Muscle layer of duodenum (tissue), 2 donors: Measurements from ENCODE around the gene A3GALT2.

Source experiments
- H3K27ac ChIP-seq: one replicate; pipeline ENCODE4 v1.7.0; 2013; ENCODE audit warnings: mild to moderate bottlenecking, low read length
- H3K27me3 ChIP-seq: one replicate; pipeline ENCODE4 v1.7.0; 2013; ENCODE audit warnings: low read depth, mild to moderate bottlenecking, control low read depth, low read length
- H3K36me3 ChIP-seq, 2 donors: one replicate each; pipeline ENCODE4 v1.7.0; 2013; ENCODE audit warnings: low read length in 2 of 2, control low read depth in 1 of 2, mild to moderate bottlenecking in 1 of 2; ENCODE audit not compliant: insufficient read depth in 2 of 2, control insufficient read depth in 1 of 2
- H3K4me1 ChIP-seq, 2 donors: one replicate each; pipeline ENCODE4 v1.7.0; 2013; ENCODE audit warnings: low read length in 2 of 2, mild to moderate bottlenecking in 2 of 2, control low read depth in 1 of 2, moderate library complexity in 1 of 2; ENCODE audit not compliant: insufficient read depth in 2 of 2, control insufficient read depth in 1 of 2
- H3K4me3 ChIP-seq, 2 donors: one replicate each; pipeline ENCODE4 v1.7.0; 2013; ENCODE audit warnings: low read length in 2 of 2, low read depth in 1 of 2, mild to moderate bottlenecking in 1 of 2
- H3K9me3 ChIP-seq, 2 donors: one replicate each; pipeline ENCODE4 v1.7.0; 2013; ENCODE audit warnings: low read length in 2 of 2, control low read depth in 1 of 2, mild to moderate bottlenecking in 1 of 2; ENCODE audit not compliant: control insufficient read depth in 1 of 2
- donor health status: healthy.

The A3GALT2 gene

GRCh38 chr1:33349778-33350610 lies 29.1 kb upstream of the A3GALT2 start:
- H3K4me3 ChIP-seq = peak overlapping the region; percentile 57 to 80
- H3K36me3 ChIP-seq = peaks cover 0 to 12% of the 10 kb centered on the region in 2 donors
- H3K9me3 ChIP-seq = no peaks in the 10 kb centered on the region
- H3K4me1 ChIP-seq = peaks cover 21 to 35% of the 10 kb centered on the region in 2 donors
- no peaks in the 10 kb centered on the region for H3K27me3 ChIP-seq
- H3K27ac ChIP-seq = peak overlapping the region; percentile 76

GRCh38 chr1:33349081-33349759 lies 28.3 kb upstream of the A3GALT2 start:
- Histone ChIP-seq H3K27ac (peak overlapping the region; percentile 95), H3K4me1 (peaks cover 29 to 39% of the 10 kb centered on the region in 2 donors), H3K36me3 (peaks cover 0 to 5% of the 10 kb centered on the region in 2 donors), H3K4me3 (peak overlapping the region; percentile 77 to 93), H3K9me3 (no peaks in the 10 kb centered on the region), H3K27me3 (no peaks in the 10 kb centered on the region)

GRCh38 chr1:33348676-33349080 lies 27.8 kb upstream of the A3GALT2 start:
- H3K36me3 ChIP-seq = peaks cover 2 to 5% of the 10 kb centered on the region in 2 donors
- peak overlapping the region; percentile 95 for H3K27ac ChIP-seq
- no peaks in the 10 kb centered on the region for H3K27me3 ChIP-seq
- peaks cover 33 to 44% of the 10 kb centered on the region in 2 donors for H3K4me1 ChIP-seq
- H3K9me3 ChIP-seq = no peaks in the 10 kb centered on the region
- H3K4me3 ChIP-seq = peak overlapping the region; percentile 77 to 93

GRCh38 chr1:33348194-33348593 lies 27.3 kb upstream of the A3GALT2 start:
- peaks cover 37 to 48% of the 10 kb centered on the region in 2 donors for H3K4me1 ChIP-seq
- no peaks in the 10 kb centered on the region for H3K27me3 ChIP-seq
- H3K9me3 ChIP-seq = no peaks in the 10 kb centered on the region
- H3K36me3 ChIP-seq = peaks cover 4 to 7% of the 10 kb centered on the region in 2 donors
- H3K27ac ChIP-seq = peak overlapping the region; percentile 95
- peak overlapping the region; percentile 77 to 93 for H3K4me3 ChIP-seq

GRCh38 chr1:33347650-33347992 lies 26.7 kb upstream of the A3GALT2 start:
- Histone ChIP-seq H3K27ac (peak overlapping the region; percentile 95), H3K4me3 (peak overlapping the region; percentile 77 to 93), H3K9me3 (no peaks in the 10 kb centered on the region), H3K27me3 (no peaks in the 10 kb centered on the region), H3K36me3 (peaks cover 7 to 8% of the 10 kb centered on the region in 2 donors), H3K4me1 (peaks cover 43 to 52% of the 10 kb centered on the region in 2 donors)

- no peaks in the 10 kb centered on the region for H3K9me3 ChIP-seq
- H3K4me1 ChIP-seq = peaks cover 48 to 57% of the 10 kb centered on the region in 2 donors
- H3K27ac ChIP-seq = peak overlapping the region; percentile 95
- H3K4me3 ChIP-seq = peak overlapping the region; percentile 77 to 93
- H3K27me3 ChIP-seq = no peaks in the 10 kb centered on the region
- H3K36me3 ChIP-seq = peaks cover 7 to 10% of the 10 kb centered on the region in 2 donors
These were observed 26.2 kb upstream of the A3GALT2 start for GRCh38 chr1:33346927-33347649.

GRCh38 chr1:33346533-33346926 lies 25.6 kb upstream of the A3GALT2 start:
- peaks cover 54 to 63% of the 10 kb centered on the region in 2 donors for H3K4me1 ChIP-seq

GRCh38 chr1:33344896-33345560 lies 24.1 kb upstream of the A3GALT2 start:
- H3K27ac ChIP-seq = peak overlapping the region; percentile 95
- H3K27me3 ChIP-seq = no peaks in the 10 kb centered on the region
- peak overlapping the region in 1 of 2 donors; percentile 3 for H3K4me3 ChIP-seq
- H3K4me1 ChIP-seq = peaks cover 67 to 69% of the 10 kb centered on the region in 2 donors
- H3K36me3 ChIP-seq = peaks cover 7 to 17% of the 10 kb centered on the region in 2 donors
- H3K9me3 ChIP-seq = no peaks in the 10 kb centered on the region

More at GRCh38 chr1:33346533-33346926, 25.6 kb upstream of the A3GALT2 start:
- Histone ChIP-seq H3K9me3 (no peaks in the 10 kb centered on the region), H3K36me3 (peaks cover 7 to 15% of the 10 kb centered on the region in 2 donors), H3K27me3 (no peaks in the 10 kb centered on the region), H3K4me3 (peak overlapping the region; percentile 77 to 93), H3K27ac (peak overlapping the region; percentile 95)

GRCh38 chr1:33343539-33343938 lies 22.6 kb upstream of the A3GALT2 start:
- peaks cover 7 to 17% of the 10 kb centered on the region in 2 donors for H3K36me3 ChIP-seq
- peaks cover 77 to 84% of the 10 kb centered on the region in 2 donors for H3K4me1 ChIP-seq
- peak overlapping the region; percentile 74 for H3K27ac ChIP-seq
- H3K27me3 ChIP-seq = no peaks in the 10 kb centered on the region
- H3K4me3 ChIP-seq = peak overlapping the region in 1 of 2 donors; percentile 5
- no peaks in the 10 kb centered on the region for H3K9me3 ChIP-seq

- Histone ChIP-seq H3K4me1 (peaks cover 75 to 90% of the 10 kb centered on the region in 2 donors), H3K4me3 (peak overlapping the region; percentile 25 to 28), H3K27ac (peak overlapping the region; percentile 96), H3K36me3 (peaks cover 7 to 17% of the 10 kb centered on the region in 2 donors), H3K27me3 (no peaks in the 10 kb centered on the region), H3K9me3 (no peaks in the 10 kb centered on the region)
These were observed 21.3 kb upstream of the A3GALT2 start for GRCh38 chr1:33342041-33342723.
